GM19240 (cell line): ENCODE measurements around the gene PHOX2A.
"Not testable (repeated sequence)": the region's sequence is repeated elsewhere in the genome, so short reads cannot be mapped to it uniquely, and the experiment has no call there.

ENCODE experiments used
- DNase-seq: peaks from one replicate; pipeline ENCODE4 v3.0.0; 2011; ENCODE audit warnings: low spot score; ENCODE audit not compliant: insufficient read length

PHOX2A gene

GRCh38 chr11:72222106-72222891, 21.7 kb downstream of the PHOX2A start:
- DNase-seq, result no peak

GRCh38 chr11:72221386-72222075, 22.4 kb downstream of the PHOX2A start:
- DNase-seq, result no peak

- DNase-seq, result no peak
Observed at GRCh38 chr11:72220696-72221363, 23.1 kb downstream of the PHOX2A start.

GRCh38 chr11:72218251-72218745, 25.7 kb downstream of the PHOX2A start:
- DNase-seq, result no peak

- DNase-seq, result no peak
Observed at GRCh38 chr11:72217841-72218240, 26.1 kb downstream of the PHOX2A start.

- DNase-seq, result no peak
Observed at GRCh38 chr11:72216638-72217037, 27.3 kb downstream of the PHOX2A start, which contains the start of gene FOLR2. TSS of gene FOLR2 (plus strand) at chr11:72216794. CDS start at chr11:72218585, 1,791 bp downstream.

GRCh38 chr11:72209101-72209500, 34.9 kb downstream of the PHOX2A start:
- no peak for DNase-seq

GRCh38 chr11:72208281-72208680, 35.7 kb downstream of the PHOX2A start:
- DNase-seq, result no peak

GRCh38 chr11:72206794-72207193, 37.2 kb downstream of the PHOX2A start:
- not testable (repeated sequence) for DNase-seq

GRCh38 chr11:72204886-72205285, 39.1 kb downstream of the PHOX2A start:
- no peak for DNase-seq

GRCh38 chr11:72203163-72203562, 40.8 kb downstream of the PHOX2A start:
- no peak for DNase-seq

- no peak for DNase-seq
Observed at GRCh38 chr11:72202571-72202970, 41.4 kb downstream of the PHOX2A start.

GRCh38 chr11:72201445-72201844, 42.5 kb downstream of the PHOX2A start:
- DNase-seq, result not testable (repeated sequence)

GRCh38 chr11:72195518-72196270, 48.3 kb downstream of the PHOX2A start:
- no peak for DNase-seq

- no peak for DNase-seq
Observed at GRCh38 chr11:72191961-72192381, 52.0 kb downstream of the PHOX2A start, which contains the start of gene FOLR1. TSS of gene FOLR1 (plus strand) at chr11:72192140. CDS start at chr11:72192174, 34 bp downstream.

GRCh38 chr11:72190631-72191071, 53.3 kb downstream of the PHOX2A start:
- no peak for DNase-seq

GRCh38 chr11:72189455-72190250, 54.3 kb downstream of the PHOX2A start:
- DNase-seq, result no peak
